DMS 273 treated with DMSO at 0.1 percent for 48 hours (cell line): Measurements from ENCODE around the gene TOM1.
"Not testable (repeated sequence)": the region's sequence is repeated elsewhere in the genome, so short reads cannot be mapped to it uniquely, and the experiment has no call there.

Experiments used
- DNase-seq: peaks from one replicate; lab custom pipeline; 2025; lab: John Stamatoyannopoulos, UW

The TOM1 gene

DNA sequence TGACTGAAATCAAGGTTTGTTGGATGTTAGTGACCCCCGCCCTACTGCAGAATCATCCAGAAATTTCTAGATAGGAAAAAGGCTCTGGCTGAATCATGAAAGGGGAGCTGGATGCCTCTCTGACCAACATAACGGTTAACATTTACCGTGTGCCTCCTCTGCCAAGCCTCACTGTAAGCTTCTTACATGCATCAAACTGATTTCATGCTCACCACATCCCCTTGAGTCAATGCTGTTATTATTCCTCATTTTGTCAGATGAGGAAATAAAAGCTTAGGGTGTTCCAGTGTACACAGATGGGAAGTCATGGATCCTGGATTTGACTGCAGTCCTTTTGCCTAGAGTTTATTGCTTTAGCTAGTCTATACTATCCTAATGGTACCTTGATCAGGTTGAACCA lies 75.3 kb downstream of the TOM1 start:
- no peak for DNase-seq

DNA sequence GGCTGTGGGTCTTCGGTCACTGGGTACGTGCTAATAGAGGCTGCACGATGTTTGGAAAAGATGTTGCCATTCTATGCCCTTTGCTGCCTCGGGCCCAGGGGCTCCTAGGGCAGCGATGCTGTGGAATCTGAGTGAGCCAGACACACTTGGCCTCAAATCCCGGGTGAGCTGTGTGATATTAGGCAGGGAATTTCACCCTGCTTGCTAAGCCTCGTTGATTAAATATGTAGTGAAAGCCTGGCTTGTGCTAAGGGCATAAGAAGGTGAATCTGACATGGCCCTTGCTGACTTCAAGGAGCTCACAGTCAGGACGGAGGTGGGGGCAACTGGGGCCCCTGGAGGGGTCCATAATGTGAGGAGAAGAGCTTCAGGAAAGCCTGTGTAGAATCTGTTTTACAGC lies 75.8 kb downstream of the TOM1 start:
- DNase-seq = no peak

- DNase-seq = no peak
Measured at GRCh38 chr22:35376728-35377472, 77.2 kb downstream of the TOM1 start.

DNA sequence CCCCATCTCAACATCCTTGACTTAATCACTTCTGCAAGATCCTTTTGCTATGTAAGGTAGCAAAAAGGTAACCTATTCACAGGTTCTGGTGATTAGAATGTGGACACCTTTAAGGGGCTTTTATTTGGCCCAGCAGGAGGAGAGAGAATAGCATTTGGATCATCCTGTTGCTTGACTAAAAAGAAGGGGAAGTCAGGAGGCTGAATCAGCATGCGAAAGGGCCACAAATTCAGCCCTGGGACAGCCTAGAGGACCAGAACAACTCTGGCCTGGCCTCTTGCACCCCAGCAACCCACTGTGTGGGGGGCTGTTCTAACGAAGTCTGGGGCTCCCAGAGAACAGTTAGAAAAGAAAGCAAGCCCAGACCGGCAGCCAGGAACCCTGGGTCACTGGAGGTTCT lies 78.0 kb downstream of the TOM1 start:
- DNase-seq = no peak

- no peak for DNase-seq
Measured at GRCh38 chr22:35378621-35379020, 78.9 kb downstream of the TOM1 start.

DNA sequence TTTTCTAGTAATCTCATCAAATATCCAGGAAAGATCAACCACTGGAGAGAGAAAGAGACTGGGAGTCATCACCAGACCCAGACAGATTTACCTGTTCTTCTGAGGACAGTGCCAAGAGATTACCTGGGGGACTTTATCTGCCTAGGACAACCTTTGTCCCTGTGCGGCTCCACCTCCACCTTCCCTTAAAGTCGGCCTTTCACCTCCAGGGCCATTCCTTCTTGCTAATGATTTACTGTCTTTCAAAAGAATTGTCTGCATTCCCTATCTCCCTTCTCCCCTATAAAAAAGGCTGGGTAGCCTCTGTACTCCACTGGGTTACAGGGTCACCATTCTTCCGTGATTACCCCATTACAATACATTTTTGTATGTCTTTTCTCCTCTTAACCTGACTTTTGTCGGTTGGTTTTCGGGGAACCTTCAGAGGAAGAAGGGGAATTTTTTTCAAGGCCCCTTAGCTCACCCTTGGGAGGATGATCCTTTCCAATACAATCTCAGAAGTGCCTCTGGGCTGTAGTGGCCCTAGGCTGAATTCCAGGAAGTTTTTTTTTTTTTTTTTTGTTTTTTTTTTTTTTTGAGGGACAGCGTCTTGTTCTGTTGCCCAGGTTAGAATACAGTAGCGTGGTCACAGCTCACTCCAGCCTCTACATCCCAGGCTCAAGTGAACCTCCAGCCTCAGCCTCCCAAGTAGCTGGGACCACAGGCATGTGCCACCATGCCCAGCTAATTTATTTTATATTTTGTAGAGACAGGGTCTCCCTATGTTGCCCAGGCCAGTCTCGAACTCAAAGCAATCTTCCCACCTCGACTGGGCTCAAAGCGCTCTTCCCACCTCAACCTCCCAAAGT lies 79.7 kb downstream of the TOM1 start:
- DNase-seq = no peak

DNA sequence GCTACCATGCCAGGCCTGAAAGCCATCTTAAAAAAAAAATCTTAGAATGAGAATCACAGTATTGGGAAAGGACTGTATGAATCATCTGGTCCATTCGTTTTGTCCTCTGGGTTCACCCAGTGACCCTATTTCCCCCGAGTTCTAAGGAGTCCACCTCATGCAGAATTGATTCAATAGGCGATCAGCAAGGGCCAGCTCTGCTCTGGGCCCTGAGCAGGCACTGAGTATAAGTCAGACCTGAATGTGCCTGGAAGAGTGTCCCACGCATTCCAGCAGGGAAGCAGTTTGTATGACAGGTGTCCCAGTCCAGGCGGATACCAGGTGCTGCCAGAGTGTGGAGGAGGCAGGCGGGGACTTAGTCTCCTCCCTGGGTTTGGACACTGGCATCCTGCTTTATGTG lies 80.3 kb downstream of the TOM1 start:
- DNase-seq = no peak

- DNase-seq = peak; percentile 6
Measured at GRCh38 chr22:35380537-35381423, 81.1 kb downstream of the TOM1 start, which contains the start of gene HMOX1. HMOX1 (plus strand) TSS chr22:35381096; CDS start chr22:35381174, 78 bp downstream.

DNA sequence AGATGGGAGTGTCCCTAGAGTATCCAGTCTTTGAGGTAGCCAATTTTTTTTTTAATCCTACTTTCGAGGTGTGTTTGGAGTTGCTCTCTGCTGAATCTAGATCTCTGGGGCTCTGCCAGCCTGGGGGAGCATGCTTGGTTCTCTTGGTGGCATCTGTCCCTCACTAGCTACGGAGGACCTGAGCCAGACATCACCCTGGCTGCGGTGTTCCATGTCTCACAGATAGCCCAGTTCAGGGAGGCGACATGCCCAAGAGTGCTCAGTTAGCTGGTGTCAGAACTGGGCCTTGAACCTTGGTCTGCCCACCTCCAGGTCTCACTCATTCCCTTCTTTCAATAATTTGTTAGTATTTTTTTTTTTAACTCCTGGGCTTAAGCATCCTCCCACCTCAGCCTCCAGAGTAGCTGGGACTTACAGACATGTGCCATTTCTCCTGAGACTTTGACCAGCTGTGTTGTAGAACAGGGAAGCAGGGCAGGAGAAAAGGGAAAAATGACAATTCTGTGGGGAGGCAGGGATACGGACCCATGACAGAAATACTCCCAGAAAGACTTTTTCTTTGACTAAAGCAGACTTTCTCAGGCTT lies 81.8 kb downstream of the TOM1 start:
- DNase-seq = no peak

DNA sequence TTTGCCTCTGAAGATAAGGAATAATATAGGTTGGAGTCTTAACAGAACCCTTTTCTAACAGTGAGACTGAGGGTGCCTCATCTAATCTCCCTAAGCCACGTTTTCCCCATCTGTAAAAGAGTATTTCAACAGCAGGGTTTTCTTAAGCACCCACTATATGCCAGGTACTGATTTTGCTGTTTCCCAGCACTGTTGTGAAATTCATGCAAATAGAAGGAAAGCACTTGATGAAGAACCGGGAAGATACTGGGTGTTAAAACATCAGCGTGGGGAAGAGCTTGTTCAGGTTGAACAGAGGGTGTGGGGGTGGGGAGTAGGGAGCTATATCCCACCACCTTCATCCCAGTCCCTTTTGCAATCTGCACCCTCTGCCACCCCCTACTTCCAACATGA lies 84.0 kb downstream of the TOM1 start:
- no peak for DNase-seq

- no peak for DNase-seq
Measured at GRCh38 chr22:35384527-35384926, 84.8 kb downstream of the TOM1 start.

GRCh38 chr22:35384975-35385588 lies 85.4 kb downstream of the TOM1 start:
- DNase-seq = no peak

DNA sequence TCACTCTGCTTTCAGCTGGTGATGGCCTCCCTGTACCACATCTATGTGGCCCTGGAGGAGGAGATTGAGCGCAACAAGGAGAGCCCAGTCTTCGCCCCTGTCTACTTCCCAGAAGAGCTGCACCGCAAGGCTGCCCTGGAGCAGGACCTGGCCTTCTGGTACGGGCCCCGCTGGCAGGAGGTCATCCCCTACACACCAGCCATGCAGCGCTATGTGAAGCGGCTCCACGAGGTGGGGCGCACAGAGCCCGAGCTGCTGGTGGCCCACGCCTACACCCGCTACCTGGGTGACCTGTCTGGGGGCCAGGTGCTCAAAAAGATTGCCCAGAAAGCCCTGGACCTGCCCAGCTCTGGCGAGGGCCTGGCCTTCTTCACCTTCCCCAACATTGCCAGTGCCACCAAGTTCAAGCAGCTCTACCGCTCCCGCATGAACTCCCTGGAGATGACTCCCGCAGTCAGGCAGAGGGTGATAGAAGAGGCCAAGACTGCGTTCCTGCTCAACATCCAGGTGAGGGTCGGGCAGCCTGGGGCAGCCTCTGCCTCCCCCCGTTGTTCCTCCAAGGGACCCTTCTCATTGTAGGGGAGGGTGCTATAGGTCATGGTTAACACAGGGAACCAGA lies 87.1 kb downstream of the TOM1 start:
- no peak for DNase-seq

- DNase-seq = no peak
Measured at GRCh38 chr22:35390933-35391332, 91.2 kb downstream of the TOM1 start.

DNA sequence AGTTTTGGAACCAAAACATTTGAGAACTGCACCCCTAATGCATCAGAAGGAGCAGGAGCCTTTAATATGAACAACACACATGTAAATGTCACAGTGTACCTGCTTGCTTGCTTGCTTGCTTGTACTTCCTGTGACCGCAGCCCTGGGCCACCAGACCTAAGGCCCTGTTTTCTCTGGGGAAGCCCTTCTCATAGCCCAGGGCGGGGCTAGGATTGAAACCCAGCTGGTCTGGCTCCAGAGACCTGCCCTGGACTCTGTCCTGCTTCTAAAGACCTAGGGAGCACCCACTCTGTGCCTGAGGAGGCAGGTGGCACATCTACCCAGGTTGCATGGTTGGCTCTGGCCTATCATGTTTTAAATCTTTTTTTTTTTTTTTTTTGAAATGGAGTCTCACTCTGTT lies 92.7 kb downstream of the TOM1 start:
- no peak for DNase-seq

- DNase-seq = no peak
Measured at GRCh38 chr22:35393116-35394010, 93.7 kb downstream of the TOM1 start.

- no peak for DNase-seq
Measured at GRCh38 chr22:35394011-35394312, 94.3 kb downstream of the TOM1 start.

GRCh38 chr22:35394810-35395563 lies 95.3 kb downstream of the TOM1 start:
- no peak for DNase-seq

GRCh38 chr22:35396622-35397021 lies 96.9 kb downstream of the TOM1 start:
- not testable (repeated sequence) for DNase-seq
